ENCODE measurements around the gene SGCE. TPM values are rescaled to one million over a fixed set of nuclear protein-coding genes. Genes with fewer than 3 reads are reported as not detected.

Gene SGCE
- total RNA-seq, 1 experiment from 2014 or later: 49.2 TPM

DNA sequence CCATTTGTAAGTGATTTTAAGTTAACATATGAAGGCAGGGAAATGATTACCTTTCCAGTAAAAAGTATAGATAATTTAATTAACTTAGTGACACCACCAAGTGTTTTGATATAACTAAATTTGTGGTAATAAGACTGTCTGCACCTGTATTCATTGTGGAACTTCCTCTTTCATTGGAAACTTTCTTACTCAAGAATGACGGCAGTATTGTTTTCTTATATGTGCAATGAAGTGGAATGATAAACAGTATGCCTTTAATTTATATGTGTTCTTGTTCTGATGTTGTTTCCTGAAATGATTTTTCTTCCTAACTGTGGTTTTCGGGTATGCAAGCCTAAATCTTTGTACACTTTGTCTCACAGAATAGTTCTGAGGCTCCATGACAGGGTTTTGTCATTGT, 99.9 kb downstream of the SGCE start:
- intact Hi-C loops (cut with micrococcal nuclease; ENCODE audit: unreplicated experiment): no loop called here
- Histone ChIP-seq H3K9me3 (ENCODE audit: low read depth, low read length, poor library complexity, severe bottlenecking) (no peaks in the 10 kb centered on the region), H3K27me3 (replicated peaks; ENCODE audit: insufficient read depth, low read depth, low read length, poor library complexity) (no peaks in the 10 kb centered on the region), H3K4me1 (ENCODE audit: insufficient read depth, low read length, poor library complexity, severe bottlenecking) (no peaks in the 10 kb centered on the region), H3K36me3 (ENCODE audit: insufficient read depth, low read length, poor library complexity, severe bottlenecking) (no peaks in the 10 kb centered on the region), H3K27ac (ENCODE audit: low read depth, low read length, poor library complexity, severe bottlenecking) (no peak overlapping the region), H3K4me3 (ENCODE audit: low read depth, low read length, poor library complexity, severe bottlenecking) (no peak overlapping the region)
- no TSS peak for BruUV-seq (replicated peaks)
- TF ChIP-seq, protein P1, sequence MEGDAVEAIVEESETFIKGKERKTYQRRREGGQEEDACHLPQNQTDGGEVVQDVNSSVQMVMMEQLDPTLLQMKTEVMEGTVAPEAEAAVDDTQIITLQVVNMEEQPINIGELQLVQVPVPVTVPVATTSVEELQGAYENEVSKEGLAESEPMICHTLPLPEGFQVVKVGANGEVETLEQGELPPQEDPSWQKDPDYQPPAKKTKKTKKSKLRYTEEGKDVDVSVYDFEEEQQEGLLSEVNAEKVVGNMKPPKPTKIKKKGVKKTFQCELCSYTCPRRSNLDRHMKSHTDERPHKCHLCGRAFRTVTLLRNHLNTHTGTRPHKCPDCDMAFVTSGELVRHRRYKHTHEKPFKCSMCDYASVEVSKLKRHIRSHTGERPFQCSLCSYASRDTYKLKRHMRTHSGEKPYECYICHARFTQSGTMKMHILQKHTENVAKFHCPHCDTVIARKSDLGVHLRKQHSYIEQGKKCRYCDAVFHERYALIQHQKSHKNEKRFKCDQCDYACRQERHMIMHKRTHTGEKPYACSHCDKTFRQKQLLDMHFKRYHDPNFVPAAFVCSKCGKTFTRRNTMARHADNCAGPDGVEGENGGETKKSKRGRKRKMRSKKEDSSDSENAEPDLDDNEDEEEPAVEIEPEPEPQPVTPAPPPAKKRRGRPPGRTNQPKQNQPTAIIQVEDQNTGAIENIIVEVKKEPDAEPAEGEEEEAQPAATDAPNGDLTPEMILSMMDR (conservative IDR thresholded peaks at IDR 0.05; ENCODE audit: low read depth, low read length): no peak
- TF ChIP-seq EZH2 (IDR thresholded peaks at IDR 0.05; ENCODE audit: borderline replicate concordance, low read depth, low read length, poor library complexity, severe bottlenecking): no peak
- ChIA-PET POLR2A (ENCODE audit: low non-redundant PET) (no interaction called here), CTCF (no interaction called here)
- DNase-seq (ENCODE audit: low spot score): no peak

DNA sequence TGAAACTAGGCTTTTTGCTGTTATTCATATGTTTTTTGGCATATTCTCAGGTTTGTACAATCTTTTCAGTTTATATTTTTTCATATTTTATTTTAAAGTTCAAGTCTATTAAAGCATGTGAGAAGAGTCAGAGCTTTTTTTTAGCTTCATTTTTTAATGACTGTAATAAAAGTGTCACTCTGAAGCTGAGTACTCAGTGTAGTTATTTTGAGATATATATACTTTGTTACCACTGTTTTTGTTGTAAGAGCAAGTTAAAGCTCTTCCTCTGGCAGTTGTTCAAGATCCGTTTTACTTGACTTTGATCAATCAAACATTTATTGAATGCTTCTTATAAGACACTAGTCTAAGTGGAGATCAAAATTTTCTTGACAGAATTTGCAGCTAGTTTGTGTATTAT, 108.8 kb downstream of the SGCE start:
- no peak overlapping the region for H3K4me3 ChIP-seq (ENCODE audit: low read depth, low read length, poor library complexity, severe bottlenecking)
- CTCF ChIA-PET: no interaction called here
- H3K4me1 ChIP-seq (ENCODE audit: insufficient read depth, low read length, poor library complexity, severe bottlenecking): no peaks in the 10 kb centered on the region
- no peaks in the 10 kb centered on the region for H3K27me3 ChIP-seq (replicated peaks; ENCODE audit: insufficient read depth, low read depth, low read length, poor library complexity)
- DNase-seq (ENCODE audit: low spot score): peak; percentile 3
- intact Hi-C loops (cut with micrococcal nuclease; ENCODE audit: unreplicated experiment): no loop called here
- H3K36me3 ChIP-seq (ENCODE audit: insufficient read depth, low read length, poor library complexity, severe bottlenecking): no peaks in the 10 kb centered on the region
- H3K27ac ChIP-seq (ENCODE audit: low read depth, low read length, poor library complexity, severe bottlenecking): no peak overlapping the region
- TF ChIP-seq, protein P1 (conservative IDR thresholded peaks at IDR 0.05; ENCODE audit: low read depth, low read length): no peak
- no peak for TF ChIP-seq EZH2 (IDR thresholded peaks at IDR 0.05; ENCODE audit: borderline replicate concordance, low read depth, low read length, poor library complexity, severe bottlenecking)
- H3K9me3 ChIP-seq (ENCODE audit: low read depth, low read length, poor library complexity, severe bottlenecking): no peaks in the 10 kb centered on the region
- POLR2A ChIA-PET (ENCODE audit: low non-redundant PET): no interaction called here
- no TSS peak for BruUV-seq (replicated peaks)

GRCh38 chr7:94540428-94540827, 115.5 kb downstream of the SGCE start:
- DNase-seq (ENCODE audit: low spot score): no peak
- H3K9me3 ChIP-seq (ENCODE audit: low read depth, low read length, poor library complexity, severe bottlenecking): no peaks in the 10 kb centered on the region
- no peak overlapping the region for H3K4me3 ChIP-seq (ENCODE audit: low read depth, low read length, poor library complexity, severe bottlenecking)
- TF ChIP-seq, protein P1 (conservative IDR thresholded peaks at IDR 0.05; ENCODE audit: low read depth, low read length): no peak
- no peak for TF ChIP-seq EZH2 (IDR thresholded peaks at IDR 0.05; ENCODE audit: borderline replicate concordance, low read depth, low read length, poor library complexity, severe bottlenecking)
- H3K36me3 ChIP-seq (ENCODE audit: insufficient read depth, low read length, poor library complexity, severe bottlenecking): peaks cover 7% of the 10 kb centered on the region
- intact Hi-C loops (cut with micrococcal nuclease; ENCODE audit: unreplicated experiment): no loop called here
- no peak overlapping the region for H3K27ac ChIP-seq (ENCODE audit: low read depth, low read length, poor library complexity, severe bottlenecking)
- CTCF ChIA-PET: no interaction called here
- H3K4me1 ChIP-seq (ENCODE audit: insufficient read depth, low read length, poor library complexity, severe bottlenecking): no peaks in the 10 kb centered on the region
- POLR2A ChIA-PET (ENCODE audit: low non-redundant PET): no interaction called here
- H3K27me3 ChIP-seq (replicated peaks; ENCODE audit: insufficient read depth, low read depth, low read length, poor library complexity): no peaks in the 10 kb centered on the region
- BruUV-seq (replicated peaks): no TSS peak

Other genes starting within 250 kb of the SGCE start
- 17.0 and 19.6 TPM in 2 replicates for gene CASD1, start 146.3 kb downstream of the SGCE start, total RNA-seq (2021)

All from A673 (cell line).